ENCODE results near the gene DUSP12.
A peak's percentile ranks its signal among the peaks of the same experiment; 100 is the strongest.
"Not testable (repeated sequence)": the region's sequence is repeated elsewhere in the genome, so short reads cannot be mapped to it uniquely, and the experiment has no call there.

The DUSP12 gene

GRCh38 chr1:161766102-161766981 is 16.8 kb downstream of the DUSP12 start, which contains the start of gene ATF6:
ATF6 (plus strand) TSS chr1:161766320; CDS start chr1:161766361, 41 bp downstream.
- DNase-seq (ENCODE audit: low read depth) = peak; percentile 86

GRCh38 chr1:161768461-161768860 is 18.9 kb downstream of the DUSP12 start:
- no peak for DNase-seq (ENCODE audit: low read depth)
- no peak overlapping the region for H3K4me3 ChIP-seq (ENCODE audit: low read depth, low read length)

More at GRCh38 chr1:161766102-161766981, 16.8 kb downstream of the DUSP12 start, which contains the start of gene ATF6:
- peak within 1 kb of the TSS; percentile 96 for H3K4me3 ChIP-seq (ENCODE audit: low read depth, low read length)

- no peak overlapping the region for H3K4me3 ChIP-seq (ENCODE audit: low read depth, low read length)
- DNase-seq (ENCODE audit: low read depth) = no peak
These were observed 19.5 kb downstream of the DUSP12 start for GRCh38 chr1:161768986-161769672.

GRCh38 chr1:161769673-161770045 is 20.1 kb downstream of the DUSP12 start:
- H3K4me3 ChIP-seq (ENCODE audit: low read depth, low read length); DNase-seq (ENCODE audit: low read depth): not testable (repeated sequence)

GRCh38 chr1:161770250-161770649 is 20.7 kb downstream of the DUSP12 start:
- H3K4me3 ChIP-seq (ENCODE audit: low read depth, low read length) = no peak overlapping the region
- DNase-seq (ENCODE audit: low read depth) = no peak

GRCh38 chr1:161771161-161771560 is 21.6 kb downstream of the DUSP12 start:
- DNase-seq (ENCODE audit: low read depth) = no peak
- no peak overlapping the region for H3K4me3 ChIP-seq (ENCODE audit: low read depth, low read length)

GRCh38 chr1:161771973-161772372 is 22.4 kb downstream of the DUSP12 start:
- DNase-seq (ENCODE audit: low read depth) = no peak
- no peak overlapping the region for H3K4me3 ChIP-seq (ENCODE audit: low read depth, low read length)

GRCh38 chr1:161772397-161772796 is 22.8 kb downstream of the DUSP12 start:
- no peak for DNase-seq (ENCODE audit: low read depth)
- no peak overlapping the region for H3K4me3 ChIP-seq (ENCODE audit: low read depth, low read length)

- no peak overlapping the region for H3K4me3 ChIP-seq (ENCODE audit: low read depth, low read length)
- no peak for DNase-seq (ENCODE audit: low read depth)
These were observed 24.2 kb downstream of the DUSP12 start for GRCh38 chr1:161773791-161774190.

- no peak overlapping the region for H3K4me3 ChIP-seq (ENCODE audit: low read depth, low read length)
- no peak for DNase-seq (ENCODE audit: low read depth)
These were observed 27.7 kb downstream of the DUSP12 start for GRCh38 chr1:161777261-161777660.

- no peak for DNase-seq (ENCODE audit: low read depth)
- H3K4me3 ChIP-seq (ENCODE audit: low read depth, low read length) = no peak overlapping the region
These were observed 28.9 kb downstream of the DUSP12 start for GRCh38 chr1:161778522-161778921.

- no peak for DNase-seq (ENCODE audit: low read depth)
- H3K4me3 ChIP-seq (ENCODE audit: low read depth, low read length) = no peak overlapping the region
These were observed 29.8 kb downstream of the DUSP12 start for GRCh38 chr1:161779393-161779792.

- no peak for DNase-seq (ENCODE audit: low read depth)
- H3K4me3 ChIP-seq (ENCODE audit: low read depth, low read length) = no peak overlapping the region
These were observed 32.4 kb downstream of the DUSP12 start for GRCh38 chr1:161781995-161782394.

- no peak overlapping the region for H3K4me3 ChIP-seq (ENCODE audit: low read depth, low read length)
- DNase-seq (ENCODE audit: low read depth) = no peak
These were observed 33.3 kb downstream of the DUSP12 start for GRCh38 chr1:161782886-161783285.

- H3K4me3 ChIP-seq (ENCODE audit: low read depth, low read length) = no peak overlapping the region
- no peak for DNase-seq (ENCODE audit: low read depth)
These were observed 35.4 kb downstream of the DUSP12 start for GRCh38 chr1:161784968-161785367.

GRCh38 chr1:161787355-161787754 is 37.8 kb downstream of the DUSP12 start:
- H3K4me3 ChIP-seq (ENCODE audit: low read depth, low read length) = no peak overlapping the region
- DNase-seq (ENCODE audit: low read depth) = no peak

- H3K4me3 ChIP-seq (ENCODE audit: low read depth, low read length) = no peak overlapping the region
- DNase-seq (ENCODE audit: low read depth) = no peak
These were observed 41.2 kb downstream of the DUSP12 start for GRCh38 chr1:161790587-161791317.

- no peak for DNase-seq (ENCODE audit: low read depth)
- H3K4me3 ChIP-seq (ENCODE audit: low read depth, low read length) = no peak overlapping the region
These were observed 42.5 kb downstream of the DUSP12 start for GRCh38 chr1:161791904-161792655.

- no peak overlapping the region for H3K4me3 ChIP-seq (ENCODE audit: low read depth, low read length)
- DNase-seq (ENCODE audit: low read depth) = peak; percentile 54
These were observed 43.2 kb downstream of the DUSP12 start for GRCh38 chr1:161792740-161793139.
